Superior temporal gyrus (tissue), 1 donor: ENCODE data around the gene CGB1.
A peak's percentile ranks its signal among the peaks of the same experiment; 100 is the strongest.
"Not testable (repeated sequence)": the region's sequence is repeated elsewhere in the genome, so short reads cannot be mapped to it uniquely, and the experiment has no call there.

Experiments used
- DNase-seq: peaks from one replicate; pipeline ENCODE4 v3.0.0-alpha.2; 2016; ENCODE audit errors: extremely low spot score

Gene CGB1

GRCh38 chr19:49058562-49058961, 21.9 kb upstream of the CGB1 start:
- no peak for DNase-seq

GRCh38 chr19:49057636-49058234, 21.0 kb upstream of the CGB1 start, which contains the start of gene CGB7:
Gene CGB7 (minus strand): TSS chr19:49057749. CDS start chr19:49055375, 2,374 bp downstream.
- DNase-seq = no peak

- DNase-seq = not testable (repeated sequence)
These were observed 20.4 kb upstream of the CGB1 start for GRCh38 chr19:49056902-49057596.

- DNase-seq = peak; percentile 9
These were observed 19.6 kb upstream of the CGB1 start for GRCh38 chr19:49056101-49056901.

- not testable (repeated sequence) for DNase-seq
These were observed 13.8 kb upstream of the CGB1 start for GRCh38 chr19:49050376-49051033.

- DNase-seq = not testable (repeated sequence)
These were observed 13.1 kb upstream of the CGB1 start for GRCh38 chr19:49049834-49050233.

- DNase-seq = not testable (repeated sequence)
These were observed 12.3 kb upstream of the CGB1 start, which contains the start of gene CGB8 for GRCh38 chr19:49049011-49049410. Gene CGB8 (minus strand): TSS chr19:49049111. CDS start chr19:49048739, 372 bp downstream.

GRCh38 chr19:49043548-49043947, 6.9 kb upstream of the CGB1 start, which contains the start of gene CGB5:
Gene CGB5 (plus strand): TSS chr19:49043848. CDS start chr19:49044210, 362 bp downstream.
- DNase-seq = not testable (repeated sequence)

- not testable (repeated sequence) for DNase-seq
These were observed 6.0 kb upstream of the CGB1 start for GRCh38 chr19:49042666-49043065.

- no peak for DNase-seq
These were observed 5.5 kb upstream of the CGB1 start for GRCh38 chr19:49042177-49042576.

- not testable (repeated sequence) for DNase-seq
These were observed 3.0 kb upstream of the CGB1 start for GRCh38 chr19:49039736-49040135.

GRCh38 chr19:49038557-49039276, 2.0 kb upstream of the CGB1 start:
- not testable (repeated sequence) for DNase-seq

GRCh38 chr19:49038111-49038510, 1.4 kb upstream of the CGB1 start:
- not testable (repeated sequence) for DNase-seq

- DNase-seq = not testable (repeated sequence)
These were observed 4.9 kb downstream of the CGB1 start, which contains the start of gene CGB2 for GRCh38 chr19:49031642-49032301. Gene CGB2 (plus strand): TSS chr19:49031890. CDS start chr19:49032096, 206 bp downstream.

GRCh38 chr19:49030323-49030722, 6.4 kb downstream of the CGB1 start:
- not testable (repeated sequence) for DNase-seq

GRCh38 chr19:49029749-49030148, 6.9 kb downstream of the CGB1 start:
- not testable (repeated sequence) for DNase-seq

GRCh38 chr19:49028686-49029085, 8.0 kb downstream of the CGB1 start:
- DNase-seq = not testable (repeated sequence)

- DNase-seq = not testable (repeated sequence)
These were observed 11.1 kb downstream of the CGB1 start for GRCh38 chr19:49025599-49025998.

- not testable (repeated sequence) for DNase-seq
These were observed 11.6 kb downstream of the CGB1 start for GRCh38 chr19:49025088-49025487.

- not testable (repeated sequence) for DNase-seq
These were observed 12.5 kb downstream of the CGB1 start, which contains the start of gene CGB3 for GRCh38 chr19:49024233-49024632. Gene CGB3 (minus strand): TSS chr19:49024333. CDS start chr19:49023971, 362 bp downstream.
